ENCODE data around the gene CDRT15.
"Not testable (repeated sequence)": the region's sequence is repeated elsewhere in the genome, so short reads cannot be mapped to it uniquely, and the experiment has no call there.

Gene CDRT15

GRCh38 chr17:14236762-14237161 lies at the start of gene CDRT15:
TSS of gene CDRT15 (minus strand) at chr17:14236862. CDS start at chr17:14236833, 29 bp downstream.
- DNase-seq, result not testable (repeated sequence)

- DNase-seq, result no peak
These were observed 46.1 kb upstream of the CDRT15 start for GRCh38 chr17:14282726-14283125.

- DNase-seq, result no peak
These were observed 44.9 kb upstream of the CDRT15 start for GRCh38 chr17:14281530-14281929.

GRCh38 chr17:14276535-14277250 lies 40.0 kb upstream of the CDRT15 start:
- DNase-seq, result no peak

- DNase-seq, result no peak
These were observed 33.8 kb upstream of the CDRT15 start for GRCh38 chr17:14270508-14270907.

GRCh38 chr17:14269473-14269872 lies 32.8 kb upstream of the CDRT15 start:
- no peak for DNase-seq

GRCh38 chr17:14268264-14268663 lies 31.6 kb upstream of the CDRT15 start:
- DNase-seq, result no peak

- DNase-seq, result no peak
These were observed 24.7 kb upstream of the CDRT15 start for GRCh38 chr17:14261406-14261805.

GRCh38 chr17:14245629-14246028 lies 9.0 kb upstream of the CDRT15 start:
- no peak for DNase-seq

GRCh38 chr17:14245002-14245401 lies 8.3 kb upstream of the CDRT15 start:
- no peak for DNase-seq

GRCh38 chr17:14239271-14239670 lies 2.6 kb upstream of the CDRT15 start:
- not testable (repeated sequence) for DNase-seq

- DNase-seq, result not testable (repeated sequence)
These were observed 630 bp downstream of the CDRT15 start for GRCh38 chr17:14236032-14236431.

GRCh38 chr17:14235047-14235446 lies 1.6 kb downstream of the CDRT15 start:
- DNase-seq, result not testable (repeated sequence)

GRCh38 chr17:14231187-14231586 lies 5.5 kb downstream of the CDRT15 start:
- DNase-seq, result not testable (repeated sequence)

GRCh38 chr17:14228903-14229302 lies 7.8 kb downstream of the CDRT15 start:
- no peak for DNase-seq

- DNase-seq, result no peak
These were observed 9.6 kb downstream of the CDRT15 start for GRCh38 chr17:14227052-14227451.

- peak in 1 of 56 donors; percentile 13 for DNase-seq
These were observed 11.2 kb downstream of the CDRT15 start for GRCh38 chr17:14225254-14225980.

- no peak for DNase-seq
These were observed 14.1 kb downstream of the CDRT15 start for GRCh38 chr17:14222611-14223010.

GRCh38 chr17:14214271-14214670 lies 22.4 kb downstream of the CDRT15 start:
- DNase-seq, result no peak

- no peak for DNase-seq
These were observed 24.3 kb downstream of the CDRT15 start for GRCh38 chr17:14212401-14212800.

GRCh38 chr17:14211801-14212200 lies 24.9 kb downstream of the CDRT15 start:
- DNase-seq, result peak in 2 of 56 donors; percentile 6 to 24

GRCh38 chr17:14211246-14211645 lies 25.4 kb downstream of the CDRT15 start:
- DNase-seq, result no peak

GRCh38 chr17:14209215-14209614 lies 27.4 kb downstream of the CDRT15 start:
- no peak for DNase-seq
